HG03378 (cell line): ENCODE data around the gene PTPRR.

Source experiments
- ATAC-seq: cut with Tn5 transposase; IDR thresholded peaks from one replicate; pipeline ENCODE4 v1.9.1; 2021; ENCODE audit warnings: mild to moderate bottlenecking, moderate library complexity; ENCODE audit not compliant: unreplicated experiment

Gene PTPRR

GRCh38 chr12:70648831-70649230 is 271.7 kb downstream of the PTPRR start:
- ATAC-seq, result no peak

- ATAC-seq, result no peak
Measured at GRCh38 chr12:70648191-70648590, 272.3 kb downstream of the PTPRR start.

GRCh38 chr12:70646850-70647249 is 273.7 kb downstream of the PTPRR start:
- no peak for ATAC-seq

GRCh38 chr12:70645494-70646317 is 274.8 kb downstream of the PTPRR start:
- peak; percentile 87 for ATAC-seq

- ATAC-seq, result no peak
Measured at GRCh38 chr12:70644861-70645260, 275.7 kb downstream of the PTPRR start.

GRCh38 chr12:70643939-70644338 is 276.6 kb downstream of the PTPRR start:
- ATAC-seq, result no peak

- no peak for ATAC-seq
Measured at GRCh38 chr12:70641691-70642090, 278.8 kb downstream of the PTPRR start.

- ATAC-seq, result no peak
Measured at GRCh38 chr12:70640901-70641300, 279.6 kb downstream of the PTPRR start.

- no peak for ATAC-seq
Measured at GRCh38 chr12:70639535-70639934, 281.0 kb downstream of the PTPRR start.

GRCh38 chr12:70638639-70639360 is 281.7 kb downstream of the PTPRR start:
- ATAC-seq, result no peak

- ATAC-seq, result no peak
Measured at GRCh38 chr12:70637303-70638085, 283.0 kb downstream of the PTPRR start, which contains the start of gene PTPRB. Gene PTPRB, minus strand, starts transcription at chr12:70637429. Its CDS starts 34 bp downstream, at chr12:70637395.

- ATAC-seq, result no peak
Measured at GRCh38 chr12:70635755-70636154, 284.8 kb downstream of the PTPRR start.

- ATAC-seq, result no peak
Measured at GRCh38 chr12:70628701-70629480, 291.6 kb downstream of the PTPRR start.

GRCh38 chr12:70627677-70628076 is 292.9 kb downstream of the PTPRR start:
- ATAC-seq, result no peak

GRCh38 chr12:70626180-70626579 is 294.4 kb downstream of the PTPRR start:
- ATAC-seq, result no peak

- ATAC-seq, result no peak
Measured at GRCh38 chr12:70619471-70620152, 300.9 kb downstream of the PTPRR start.

- ATAC-seq, result no peak
Measured at GRCh38 chr12:70618371-70618770, 302.2 kb downstream of the PTPRR start.

GRCh38 chr12:70617450-70617849 is 303.1 kb downstream of the PTPRR start:
- no peak for ATAC-seq

- no peak for ATAC-seq
Measured at GRCh38 chr12:70615174-70615866, 305.2 kb downstream of the PTPRR start.
